K562 (cell line): ENCODE measurements around the gene HARS2. TPM values are rescaled to one million over a fixed set of nuclear protein-coding genes. Genes with fewer than 3 reads are reported as not detected.
A peak's percentile ranks its signal among the peaks of the same experiment; 100 is the strongest.

ENCODE experiments used
- ARNT ChIP-seq, 2 experiments: fragments of 450-650 bp; IDR thresholded peaks; 2 replicates each; pipeline ENCODE4 v1.6.1; 2016; ENCODE audit warnings: mild to moderate bottlenecking in 1 of 2
- CBX8 ChIP-seq: fragments of 200-600 bp; sonication (generic); IDR thresholded peaks from 2 replicates; pipeline ENCODE4 v1.6.1; 2012; ENCODE audit warnings: borderline replicate concordance, mixed run types, low read depth, mild to moderate bottlenecking, moderate library complexity, mixed read lengths, low read length, control low read depth, inconsistent platforms; ENCODE audit not compliant: poor library complexity, severe bottlenecking; ENCODE audit errors: extremely low read depth
- CREM ChIP-seq: IDR thresholded peaks from 2 replicates; pipeline ENCODE4 v1.6.1; 2014; ENCODE audit warnings: antibody characterized with exemption, low read depth
- E4F1 ChIP-seq: fragments of 250-450 bp; sonication (Bioruptor Pico); IDR thresholded peaks from 2 replicates; pipeline ENCODE4 v1.5.0; 2021; ENCODE audit warnings: mild to moderate bottlenecking, borderline replicate concordance
- ETV1 ChIP-seq: fragments of 450-650 bp; conservative IDR thresholded peaks from 2 replicates; pipeline ENCODE4 v1.6.1; 2016; ENCODE audit warnings: missing genetic modification characterization, control low read depth, low read depth, missing compliant biosample characterization
- FIP1L1 ChIP-seq: fragments of 200-400 bp; formaldehyde crosslinking; IDR thresholded peaks from 2 replicates; pipeline ENCODE4 v1.6.1; 2018; ENCODE audit warnings: mild to moderate bottlenecking, low read depth, low read length; ENCODE audit not compliant: poor library complexity, severe bottlenecking
- FOXK1 ChIP-seq: sonication (generic); formaldehyde crosslinking; IDR thresholded peaks from 2 replicates; pipeline ENCODE4 v1.8.0; 2022; ENCODE audit warnings: missing genetic modification reagents, mild to moderate bottlenecking, borderline replicate concordance
- FOXP1 ChIP-seq: sonication (generic); formaldehyde crosslinking; IDR thresholded peaks from 2 replicates; pipeline ENCODE4 v1.8.0; 2022; ENCODE audit warnings: mild to moderate bottlenecking, missing genetic modification reagents
- LEF1 ChIP-seq: fragments of 450-650 bp; IDR thresholded peaks from 2 replicates; pipeline ENCODE4 v1.6.1; 2016; ENCODE audit warnings: mild to moderate bottlenecking
- MAFK ChIP-seq: IDR thresholded peaks from 2 replicates; pipeline ENCODE4 v1.6.1; 2011; ENCODE audit warnings: low read length, improper control_type of control experiment
- NFE2L1 ChIP-seq: fragments of 450-650 bp; IDR thresholded peaks from 2 replicates; pipeline ENCODE4 v1.6.1; 2016; ENCODE audit warnings: missing genetic modification characterization, low read depth, mild to moderate bottlenecking, missing compliant biosample characterization, moderate library complexity, borderline replicate concordance
- STAT5A ChIP-seq: IDR thresholded peaks from 2 replicates; pipeline ENCODE4 v1.6.1; 2012; ENCODE audit warnings: low read length, inconsistent platforms, borderline replicate concordance
- TSHZ1 ChIP-seq: fragments of 250-450 bp; sonication (Bioruptor Pico); IDR thresholded peaks from 2 replicates; pipeline ENCODE4 v1.4.0; 2020; ENCODE audit warnings: mild to moderate bottlenecking, moderate library complexity
- XRCC4 ChIP-seq: IDR thresholded peaks from one replicate; pipeline ENCODE4 v1.6.1; 2011; ENCODE audit not compliant: insufficient read depth, insufficient read length; ENCODE audit errors: extremely low read depth
- ZNF212 ChIP-seq: fragments of 450-650 bp; formaldehyde crosslinking; IDR thresholded peaks from 2 replicates; pipeline ENCODE4 v1.4.0; 2020; ENCODE audit warnings: mild to moderate bottlenecking
- ZNF75A ChIP-seq: fragments of 450-650 bp; formaldehyde crosslinking; IDR thresholded peaks from 2 replicates; pipeline ENCODE4 v1.4.0; 2020; ENCODE audit warnings: mild to moderate bottlenecking
- polyA plus RNA-seq, 8 experiments: library from polyadenylated mRNA; depleted of rRNA in 4 of 8; stranded (reverse) in 5 of 8; unstranded in 3 of 8; fragments of >200 nt; fragmentation: Nextera tagmentation in 2 of 8; fragmentation: Illumina TruSeq in 1 of 8; extraction: Ambion mirVana in 2 of 8; extraction: Trizol in 1 of 8; gene quantifications; 2 replicates each; pipeline versions ENCODE4 v1.2.1 to v1.2.3, GENCODE V29; 2011 to 2014; ENCODE audit warnings: inconsistent platforms in 1 of 8, missing spikeins in 1 of 8
- total RNA-seq, 7 experiments: library from RNA; depleted of rRNA in 6 of 7; stranded (reverse); fragments of >200 nt in 6 of 7; fragmentation: Illumina TruSeq in 2 of 7; extraction: Trizol in 2 of 7; gene quantifications; 2 replicates each; pipeline versions ENCODE4 v1.2.1 to v1.2.3, GENCODE V29; 2011 to 2021; ENCODE audit warnings: low replicate concordance in 1 of 7
- TF ChIP-seq, protein P1 (sequence below): sonication (generic); formaldehyde crosslinking; IDR thresholded peaks from 2 replicates; pipeline ENCODE4 v1.8.0; 2022; ENCODE audit warnings: mild to moderate bottlenecking, missing genetic modification reagents, borderline replicate concordance
- TF ChIP-seq, protein P2 (sequence below): fragments of 450-650 bp; formaldehyde crosslinking; IDR thresholded peaks from 2 replicates; pipeline ENCODE4 v1.4.0; 2022; ENCODE audit warnings: missing genetic modification characterization

HARS2 gene
- total and polyA plus RNA-seq, 9 of the 15 experiments (the other 6 are each of a cell fraction or from before 2014, with no cell fraction given): 8.5 to 41.6 (median 27.1) TPM

GRCh38 chr5:140678993-140679392, 12.3 kb upstream of the HARS2 start (continued):
- TF ChIP-seq XRCC4 (no peak), FOXP1 (CRISPR knock-in tag) (no peak), TSHZ1 (no peak), CREM (peak; percentile 15; the same call in 1 of the 2 replicates), STAT5A (peak; percentile 61; the same call in 1 of the 2 replicates), ZNF212 (no peak), FOXK1 (no peak), ZNF75A (CRISPR knock-in tag) (no peak), ETV1 (no peak), NFE2L1 (tag) (no peak), LEF1 (peak; percentile 32; the same call in 1 of the 2 replicates), FIP1L1 (no peak), ARNT (IDR thresholded peaks at IDR 0.05) (peak in 1 of 2 experiments; percentile 32; a peak in 1 of 4 replicates), MAFK (no peak), E4F1 (no peak), CBX8 (no peak)
- TF ChIP-seq, protein P1, sequence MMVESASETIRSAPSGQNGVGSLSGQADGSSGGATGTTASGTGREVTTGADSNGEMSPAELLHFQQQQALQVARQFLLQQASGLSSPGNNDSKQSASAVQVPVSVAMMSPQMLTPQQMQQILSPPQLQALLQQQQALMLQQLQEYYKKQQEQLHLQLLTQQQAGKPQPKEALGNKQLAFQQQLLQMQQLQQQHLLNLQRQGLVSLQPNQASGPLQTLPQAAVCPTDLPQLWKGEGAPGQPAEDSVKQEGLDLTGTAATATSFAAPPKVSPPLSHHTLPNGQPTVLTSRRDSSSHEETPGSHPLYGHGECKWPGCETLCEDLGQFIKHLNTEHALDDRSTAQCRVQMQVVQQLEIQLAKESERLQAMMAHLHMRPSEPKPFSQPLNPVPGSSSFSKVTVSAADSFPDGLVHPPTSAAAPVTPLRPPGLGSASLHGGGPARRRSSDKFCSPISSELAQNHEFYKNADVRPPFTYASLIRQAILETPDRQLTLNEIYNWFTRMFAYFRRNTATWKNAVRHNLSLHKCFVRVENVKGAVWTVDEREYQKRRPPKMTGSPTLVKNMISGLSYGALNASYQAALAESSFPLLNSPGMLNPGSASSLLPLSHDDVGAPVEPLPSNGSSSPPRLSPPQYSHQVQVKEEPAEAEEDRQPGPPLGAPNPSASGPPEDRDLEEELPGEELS (CRISPR knock-in tag): no peak
- TF ChIP-seq, protein P2, sequence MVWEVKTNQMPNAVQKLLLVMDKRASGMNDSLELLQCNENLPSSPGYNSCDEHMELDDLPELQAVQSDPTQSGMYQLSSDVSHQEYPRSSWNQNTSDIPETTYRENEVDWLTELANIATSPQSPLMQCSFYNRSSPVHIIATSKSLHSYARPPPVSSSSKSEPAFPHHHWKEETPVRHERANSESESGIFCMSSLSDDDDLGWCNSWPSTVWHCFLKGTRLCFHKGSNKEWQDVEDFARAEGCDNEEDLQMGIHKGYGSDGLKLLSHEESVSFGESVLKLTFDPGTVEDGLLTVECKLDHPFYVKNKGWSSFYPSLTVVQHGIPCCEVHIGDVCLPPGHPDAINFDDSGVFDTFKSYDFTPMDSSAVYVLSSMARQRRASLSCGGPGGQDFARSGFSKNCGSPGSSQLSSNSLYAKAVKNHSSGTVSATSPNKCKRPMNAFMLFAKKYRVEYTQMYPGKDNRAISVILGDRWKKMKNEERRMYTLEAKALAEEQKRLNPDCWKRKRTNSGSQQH (CRISPR knock-in tag): no peak
